IMR-90 (cell line): ENCODE data around the gene UNC5B.

ENCODE experiments used
- BHLHE40 ChIP-seq: fragments of 150-350 bp; IDR thresholded peaks from 2 replicates; pipeline ENCODE4 v1.6.1; 2016; ENCODE audit warnings: mild to moderate bottlenecking, low read depth, low read length
- CEBPB ChIP-seq: IDR thresholded peaks from 2 replicates; pipeline ENCODE4 v1.6.1; 2012; ENCODE audit warnings: low read depth, low read length, improper control_type of control experiment
- MAZ ChIP-seq: IDR thresholded peaks from 2 replicates; pipeline ENCODE4 v1.6.1; 2012; ENCODE audit warnings: low read depth, mild to moderate bottlenecking, low read length, improper control_type of control experiment, moderate library complexity, borderline replicate concordance
- MXI1 ChIP-seq: IDR thresholded peaks from 2 replicates; pipeline ENCODE4 v1.6.1; 2012; ENCODE audit warnings: low read depth, mild to moderate bottlenecking, low read length, moderate library complexity, borderline replicate concordance
- NFE2L2 ChIP-seq: fragments of 150-350 bp; IDR thresholded peaks from 2 replicates; pipeline ENCODE4 v1.6.1; 2016; ENCODE audit warnings: low read depth, mild to moderate bottlenecking, low read length
- POLR2A ChIP-seq: IDR thresholded peaks from 2 replicates; pipeline ENCODE4 v1.6.1; 2012; ENCODE audit warnings: mild to moderate bottlenecking, low read depth, low read length
- RAD21 ChIP-seq: IDR thresholded peaks from 2 replicates; pipeline ENCODE4 v1.6.1; 2012; ENCODE audit warnings: low read length, improper control_type of control experiment
- RCOR1 ChIP-seq: IDR thresholded peaks from 2 replicates; pipeline ENCODE4 v1.6.1; 2012; ENCODE audit warnings: mild to moderate bottlenecking, low read length, improper control_type of control experiment; ENCODE audit not compliant: insufficient replicate concordance
- RFX5 ChIP-seq: IDR thresholded peaks from 2 replicates; pipeline ENCODE4 v1.8.0; 2012; ENCODE audit warnings: low read depth, mild to moderate bottlenecking, low read length, moderate library complexity
- SMC3 ChIP-seq: fragments of 150-350 bp; IDR thresholded peaks from 2 replicates; pipeline ENCODE4 v1.6.1; 2016; ENCODE audit warnings: low read depth, mild to moderate bottlenecking, antibody characterized with exemption, low read length, moderate library complexity
- USF2 ChIP-seq: fragments of 150-350 bp; IDR thresholded peaks from 2 replicates; pipeline ENCODE4 v1.6.1; 2017; ENCODE audit warnings: mild to moderate bottlenecking, antibody characterized with exemption, low read length, low read depth
- TF ChIP-seq, protein P1 (sequence below): conservative IDR thresholded peaks from 2 replicates; pipeline ENCODE4 v1.5.1; 2012; ENCODE audit warnings: mild to moderate bottlenecking, low read depth, low read length, improper control_type of control experiment
- TF ChIP-seq, protein P2 (sequence below): fragments of 150-350 bp; IDR thresholded peaks from 2 replicates; pipeline ENCODE4 v1.6.1; 2016; ENCODE audit warnings: low read depth, mild to moderate bottlenecking, low read length, moderate library complexity, borderline replicate concordance

DNA sequence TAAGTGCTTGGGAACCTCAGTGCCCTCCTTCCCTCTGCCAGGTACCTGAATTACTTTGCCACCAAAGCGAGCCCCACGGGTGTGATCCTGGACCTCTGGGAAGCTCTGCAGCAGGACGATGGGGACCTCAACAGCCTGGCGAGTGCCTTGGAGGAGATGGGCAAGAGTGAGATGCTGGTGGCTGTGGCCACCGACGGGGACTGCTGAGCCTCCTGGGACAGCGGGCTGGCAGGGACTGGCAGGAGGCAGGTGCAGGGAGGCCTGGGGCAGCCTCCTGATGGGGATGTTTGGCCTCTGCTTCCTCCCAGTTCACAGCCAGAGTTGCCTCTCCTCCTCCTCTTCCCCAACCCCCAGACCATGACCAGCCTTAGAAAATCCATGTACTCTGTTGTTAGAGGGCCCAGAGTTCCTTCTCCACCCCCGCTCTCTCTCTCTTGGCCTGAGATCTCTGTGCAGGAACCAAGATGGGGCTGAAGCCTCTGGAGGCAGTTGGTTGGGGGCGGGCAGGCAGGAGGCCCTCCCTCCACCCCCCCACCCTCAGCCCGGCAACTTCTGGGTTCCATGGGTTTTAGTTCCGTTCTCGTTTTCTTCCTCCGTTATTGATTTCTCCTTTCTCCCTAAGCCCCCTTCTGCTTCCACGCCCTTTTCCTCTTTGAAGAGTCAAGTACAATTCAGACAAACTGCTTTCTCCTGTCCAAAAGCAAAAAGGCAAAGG, 86.9 kb downstream of the UNC5B start:
- TF ChIP-seq POLR2A, result no peak
- TF ChIP-seq, protein P1, sequence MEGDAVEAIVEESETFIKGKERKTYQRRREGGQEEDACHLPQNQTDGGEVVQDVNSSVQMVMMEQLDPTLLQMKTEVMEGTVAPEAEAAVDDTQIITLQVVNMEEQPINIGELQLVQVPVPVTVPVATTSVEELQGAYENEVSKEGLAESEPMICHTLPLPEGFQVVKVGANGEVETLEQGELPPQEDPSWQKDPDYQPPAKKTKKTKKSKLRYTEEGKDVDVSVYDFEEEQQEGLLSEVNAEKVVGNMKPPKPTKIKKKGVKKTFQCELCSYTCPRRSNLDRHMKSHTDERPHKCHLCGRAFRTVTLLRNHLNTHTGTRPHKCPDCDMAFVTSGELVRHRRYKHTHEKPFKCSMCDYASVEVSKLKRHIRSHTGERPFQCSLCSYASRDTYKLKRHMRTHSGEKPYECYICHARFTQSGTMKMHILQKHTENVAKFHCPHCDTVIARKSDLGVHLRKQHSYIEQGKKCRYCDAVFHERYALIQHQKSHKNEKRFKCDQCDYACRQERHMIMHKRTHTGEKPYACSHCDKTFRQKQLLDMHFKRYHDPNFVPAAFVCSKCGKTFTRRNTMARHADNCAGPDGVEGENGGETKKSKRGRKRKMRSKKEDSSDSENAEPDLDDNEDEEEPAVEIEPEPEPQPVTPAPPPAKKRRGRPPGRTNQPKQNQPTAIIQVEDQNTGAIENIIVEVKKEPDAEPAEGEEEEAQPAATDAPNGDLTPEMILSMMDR, result no peak
- no peak for TF ChIP-seq MXI1
- no peak for TF ChIP-seq CEBPB
- TF ChIP-seq USF2, result no peak
- no peak for TF ChIP-seq NFE2L2
- no peak for TF ChIP-seq RFX5
- TF ChIP-seq, protein P2, sequence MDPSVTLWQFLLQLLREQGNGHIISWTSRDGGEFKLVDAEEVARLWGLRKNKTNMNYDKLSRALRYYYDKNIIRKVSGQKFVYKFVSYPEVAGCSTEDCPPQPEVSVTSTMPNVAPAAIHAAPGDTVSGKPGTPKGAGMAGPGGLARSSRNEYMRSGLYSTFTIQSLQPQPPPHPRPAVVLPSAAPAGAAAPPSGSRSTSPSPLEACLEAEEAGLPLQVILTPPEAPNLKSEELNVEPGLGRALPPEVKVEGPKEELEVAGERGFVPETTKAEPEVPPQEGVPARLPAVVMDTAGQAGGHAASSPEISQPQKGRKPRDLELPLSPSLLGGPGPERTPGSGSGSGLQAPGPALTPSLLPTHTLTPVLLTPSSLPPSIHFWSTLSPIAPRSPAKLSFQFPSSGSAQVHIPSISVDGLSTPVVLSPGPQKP, result no peak
- TF ChIP-seq SMC3, result no peak
- TF ChIP-seq MAZ, result no peak
- no peak for TF ChIP-seq RAD21
- no peak for TF ChIP-seq RCOR1
- TF ChIP-seq BHLHE40, result no peak
